Activated CD8-positive, alpha-beta memory T cell treated with anti-CD3 and anti-CD28 coated beads, Interleukin-2, amount 50 U/mL, for 24 hours (primary cell): ENCODE data around the gene PPL.

Experiments
- DNase-seq: peaks from one replicate; pipeline ENCODE4 v3.0.0-alpha.2; 2020; ENCODE audit errors: extremely low read depth

PPL gene

GRCh38 chr16:4886151-4886550 lies 50.8 kb downstream of the PPL start:
- no peak for DNase-seq

- DNase-seq: no peak
Measured at GRCh38 chr16:4884972-4885874, 51.7 kb downstream of the PPL start.

GRCh38 chr16:4884209-4884608 lies 52.7 kb downstream of the PPL start:
- no peak for DNase-seq

GRCh38 chr16:4883501-4883900 lies 53.4 kb downstream of the PPL start:
- no peak for DNase-seq

- DNase-seq: no peak
Measured at GRCh38 chr16:4882633-4883285, 54.2 kb downstream of the PPL start.

- no peak for DNase-seq
Measured at GRCh38 chr16:4882000-4882632, 54.8 kb downstream of the PPL start.

- no peak for DNase-seq
Measured at GRCh38 chr16:4880006-4880580, 56.9 kb downstream of the PPL start.

GRCh38 chr16:4879049-4879448 lies 57.9 kb downstream of the PPL start:
- DNase-seq: no peak

GRCh38 chr16:4877380-4877685 lies 59.6 kb downstream of the PPL start:
- no peak for DNase-seq

GRCh38 chr16:4876646-4877379 lies 60.1 kb downstream of the PPL start:
- no peak for DNase-seq

- no peak for DNase-seq
Measured at GRCh38 chr16:4874666-4875065, 62.3 kb downstream of the PPL start.

- DNase-seq: no peak
Measured at GRCh38 chr16:4873091-4873490, 63.9 kb downstream of the PPL start.

- DNase-seq: no peak
Measured at GRCh38 chr16:4871071-4871470, 65.9 kb downstream of the PPL start.

- DNase-seq: no peak
Measured at GRCh38 chr16:4870138-4870671, 66.7 kb downstream of the PPL start.

- no peak for DNase-seq
Measured at GRCh38 chr16:4869147-4869805, 67.7 kb downstream of the PPL start.

- DNase-seq: no peak
Measured at GRCh38 chr16:4868535-4868934, 68.4 kb downstream of the PPL start.

GRCh38 chr16:4868026-4868425 lies 68.9 kb downstream of the PPL start:
- DNase-seq: no peak

- DNase-seq: no peak
Measured at GRCh38 chr16:4866586-4866985, 70.4 kb downstream of the PPL start.

GRCh38 chr16:4865231-4865860 lies 71.6 kb downstream of the PPL start:
- DNase-seq: no peak

GRCh38 chr16:4864728-4865127 lies 72.2 kb downstream of the PPL start:
- DNase-seq: no peak

- DNase-seq: no peak
Measured at GRCh38 chr16:4862639-4863038, 74.3 kb downstream of the PPL start.
